Parathyroid adenoma (tissue), 2 donors: ENCODE results near the gene ANKRD65.

Source experiments
- H2AFZ ChIP-seq: fragments of 300-600 bp; sonication (generic); one replicate; pipeline ENCODE4 v1.7.0; 2017; ENCODE audit warnings: antibody characterized with exemption, mild to moderate bottlenecking
- H3K27ac ChIP-seq: fragments of 300-600 bp; sonication (generic); one replicate; pipeline ENCODE4 v1.7.0; 2017
- H3K27me3 ChIP-seq: fragments of 300-600 bp; sonication (generic); one replicate; pipeline ENCODE4 v1.7.0; 2017; ENCODE audit warnings: low read length; ENCODE audit not compliant: control insufficient read depth, insufficient read depth
- H3K36me3 ChIP-seq: fragments of 300-600 bp; sonication (generic); one replicate; pipeline ENCODE4 v1.7.0; 2017; ENCODE audit warnings: low read length; ENCODE audit not compliant: control insufficient read depth, insufficient read depth
- H3K4me1 ChIP-seq: fragments of 300-600 bp; sonication (generic); one replicate; pipeline ENCODE4 v1.7.0; 2017; ENCODE audit warnings: control low read depth
- H3K4me2 ChIP-seq: fragments of 300-600 bp; sonication (generic); one replicate; pipeline ENCODE4 v1.7.0; 2017; ENCODE audit warnings: low read length
- H3K4me3 ChIP-seq: fragments of 300-600 bp; sonication (generic); one replicate; pipeline ENCODE4 v1.7.0; 2017; ENCODE audit warnings: low read depth, low read length
- H3K79me2 ChIP-seq: fragments of 300-600 bp; sonication (generic); one replicate; pipeline ENCODE4 v1.7.0; 2017; ENCODE audit warnings: control low read depth
- H3K9ac ChIP-seq: fragments of 300-600 bp; sonication (generic); one replicate; pipeline ENCODE4 v1.7.0; 2017; ENCODE audit warnings: mild to moderate bottlenecking
- H3K9me3 ChIP-seq: fragments of 300-600 bp; sonication (generic); one replicate; pipeline ENCODE4 v1.7.0; 2017; ENCODE audit warnings: low read length; ENCODE audit not compliant: control insufficient read depth
- CTCF ChIP-seq: fragments of 300-600 bp; sonication (generic); IDR thresholded peaks from one replicate; pipeline ENCODE4 v1.7.0; 2017; ENCODE audit warnings: antibody characterized with exemption, mild to moderate bottlenecking
- donor health status: primary hyperparathyroidism.

ANKRD65 gene

GRCh38 chr1:1425426-1425752, 4.3 kb upstream of the ANKRD65 start:
- Histone ChIP-seq H3K9ac (no peak overlapping the region), H2AFZ (no peak overlapping the region), H3K79me2 (no peaks in the 10 kb centered on the region), H3K4me3 (no peak overlapping the region), H3K4me1 (no peaks in the 10 kb centered on the region), H3K4me2 (no peak overlapping the region), H3K36me3 (no peaks in the 10 kb centered on the region), H3K27ac (no peak overlapping the region), H3K9me3 (no peaks in the 10 kb centered on the region), H3K27me3 (no peaks in the 10 kb centered on the region)
- TF ChIP-seq CTCF, result no peak

- TF ChIP-seq CTCF, result no peak
- Histone ChIP-seq H3K79me2 (no peaks in the 10 kb centered on the region), H3K36me3 (no peaks in the 10 kb centered on the region), H2AFZ (no peak overlapping the region), H3K4me3 (no peak overlapping the region), H3K27me3 (no peaks in the 10 kb centered on the region), H3K4me1 (no peaks in the 10 kb centered on the region), H3K4me2 (no peak overlapping the region), H3K9ac (no peak overlapping the region), H3K9me3 (no peaks in the 10 kb centered on the region), H3K27ac (no peak overlapping the region)
Measured at GRCh38 chr1:1424707-1425106, 3.6 kb upstream of the ANKRD65 start.

GRCh38 chr1:1423245-1423597, 2.1 kb upstream of the ANKRD65 start:
- no peaks in the 10 kb centered on the region for H3K79me2 ChIP-seq
- TF ChIP-seq CTCF, result no peak
- no peaks in the 10 kb centered on the region for H3K36me3 ChIP-seq
- no peak overlapping the region for H3K27ac ChIP-seq
- no peaks in the 10 kb centered on the region for H3K27me3 ChIP-seq
- H3K4me3 ChIP-seq, result no peak overlapping the region
- no peak overlapping the region for H3K9ac ChIP-seq
- no peak overlapping the region for H2AFZ ChIP-seq
- no peaks in the 10 kb centered on the region for H3K9me3 ChIP-seq
- no peak overlapping the region for H3K4me2 ChIP-seq
- no peaks in the 10 kb centered on the region for H3K4me1 ChIP-seq

- H3K27me3 ChIP-seq, result no peaks in the 10 kb centered on the region
- H3K36me3 ChIP-seq, result no peaks in the 10 kb centered on the region
- H3K4me1 ChIP-seq, result no peaks in the 10 kb centered on the region
- no peak for TF ChIP-seq CTCF
- H3K79me2 ChIP-seq, result no peaks in the 10 kb centered on the region
- no peaks in the 10 kb centered on the region for H3K9me3 ChIP-seq
- no peak overlapping the region for H2AFZ ChIP-seq
- no peak overlapping the region for H3K4me3 ChIP-seq
- no peak overlapping the region for H3K9ac ChIP-seq
- no peak overlapping the region for H3K27ac ChIP-seq
- no peak overlapping the region for H3K4me2 ChIP-seq
Measured at GRCh38 chr1:1422465-1423244, 1.6 kb upstream of the ANKRD65 start.

GRCh38 chr1:1421907-1422464, 910 bp upstream of the ANKRD65 start:
- no peak overlapping the region for H3K4me2 ChIP-seq
- no peaks in the 10 kb centered on the region for H3K79me2 ChIP-seq
- H3K9me3 ChIP-seq, result no peaks in the 10 kb centered on the region
- H2AFZ ChIP-seq, result no peak overlapping the region
- no peak overlapping the region for H3K4me3 ChIP-seq
- no peak for TF ChIP-seq CTCF
- H3K9ac ChIP-seq, result no peak overlapping the region
- H3K27ac ChIP-seq, result no peak overlapping the region
- no peaks in the 10 kb centered on the region for H3K4me1 ChIP-seq
- H3K27me3 ChIP-seq, result no peaks in the 10 kb centered on the region
- no peaks in the 10 kb centered on the region for H3K36me3 ChIP-seq
